NCI-H748 (cell line): ENCODE results near the gene SPOCK1.
"Not testable (repeated sequence)": the region's sequence is repeated elsewhere in the genome, so short reads cannot be mapped to it uniquely, and the experiment has no call there.

ENCODE experiments used
- DNase-seq: peaks from one replicate; lab custom pipeline; 2025; ENCODE audit not compliant: unreplicated experiment; lab: John Stamatoyannopoulos, UW

The SPOCK1 gene

GRCh38 chr5:137498736-137499505 lies at the start of gene SPOCK1:
Gene SPOCK1 (minus strand): TSS chr5:137499326.
- peak; percentile 88 for DNase-seq

GRCh38 chr5:137545956-137546355 lies 46.8 kb upstream of the SPOCK1 start:
- DNase-seq = no peak

DNA sequence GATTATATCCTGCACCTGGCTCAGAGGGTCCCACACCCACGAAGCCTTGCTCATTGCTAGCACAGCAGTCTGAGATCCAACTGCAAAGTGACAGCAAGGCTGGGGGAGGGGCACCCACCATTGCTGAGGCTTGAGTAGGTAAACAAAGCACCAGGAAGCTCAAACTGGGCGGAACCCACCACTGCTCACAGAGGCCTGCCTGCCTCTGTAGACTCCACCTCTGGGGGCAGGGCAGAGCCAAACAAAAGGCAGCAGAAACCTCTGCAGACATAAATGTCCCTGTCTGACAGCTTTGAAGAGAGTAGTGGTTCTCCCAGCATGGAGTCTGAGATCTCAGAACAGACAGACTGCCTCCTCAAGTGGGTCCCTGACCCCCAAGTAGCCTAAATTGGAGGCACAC lies 36.3 kb upstream of the SPOCK1 start:
- DNase-seq = not testable (repeated sequence)

DNA sequence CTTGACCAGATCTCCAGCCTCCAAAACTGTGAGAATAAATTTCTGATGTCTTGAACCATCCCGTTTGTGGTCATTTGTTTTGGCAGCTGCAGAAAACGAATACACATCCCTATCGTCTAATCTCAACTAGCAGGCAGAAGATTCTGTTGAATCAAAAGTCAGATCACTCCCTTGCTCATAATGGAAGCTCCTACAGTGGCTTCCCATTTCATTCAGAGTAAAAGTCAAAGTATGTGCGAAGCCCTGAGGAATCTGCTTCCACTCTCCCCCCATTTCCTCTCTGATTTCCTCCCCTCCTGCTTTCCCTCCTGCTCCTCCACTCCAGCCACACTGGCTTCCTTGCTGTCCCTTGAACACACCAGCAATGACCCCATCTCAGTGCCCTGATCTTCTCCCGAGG lies 34.8 kb upstream of the SPOCK1 start:
- DNase-seq = no peak

GRCh38 chr5:137531266-137531665 lies 32.1 kb upstream of the SPOCK1 start:
- no peak for DNase-seq

GRCh38 chr5:137521246-137521645 lies 22.1 kb upstream of the SPOCK1 start:
- DNase-seq = no peak

GRCh38 chr5:137516961-137517360 lies 17.8 kb upstream of the SPOCK1 start:
- no peak for DNase-seq

GRCh38 chr5:137516251-137516797 lies 17.2 kb upstream of the SPOCK1 start:
- peak; percentile 81 for DNase-seq

GRCh38 chr5:137515238-137515637 lies 16.1 kb upstream of the SPOCK1 start:
- no peak for DNase-seq

- no peak for DNase-seq
Observed at GRCh38 chr5:137510671-137511070, 11.5 kb upstream of the SPOCK1 start.

DNA sequence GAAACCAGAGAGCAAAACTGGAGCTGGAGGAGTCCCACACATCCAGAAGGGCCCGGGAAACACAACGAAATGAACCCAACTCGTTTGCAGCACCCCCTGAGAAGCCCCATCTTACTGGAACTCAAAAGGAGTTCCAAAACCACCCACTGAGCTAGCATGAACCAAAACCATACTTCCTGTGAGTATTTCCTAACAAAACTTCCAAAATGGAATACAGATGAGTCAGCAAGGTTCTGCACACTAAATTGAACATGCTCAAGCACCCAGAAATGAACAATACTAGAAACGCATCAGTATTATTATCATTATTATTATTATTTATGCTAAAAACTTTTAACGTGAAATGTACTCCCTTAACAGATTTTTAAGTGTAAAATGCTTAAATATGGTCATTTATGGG lies 8.0 kb upstream of the SPOCK1 start:
- DNase-seq = no peak

DNA sequence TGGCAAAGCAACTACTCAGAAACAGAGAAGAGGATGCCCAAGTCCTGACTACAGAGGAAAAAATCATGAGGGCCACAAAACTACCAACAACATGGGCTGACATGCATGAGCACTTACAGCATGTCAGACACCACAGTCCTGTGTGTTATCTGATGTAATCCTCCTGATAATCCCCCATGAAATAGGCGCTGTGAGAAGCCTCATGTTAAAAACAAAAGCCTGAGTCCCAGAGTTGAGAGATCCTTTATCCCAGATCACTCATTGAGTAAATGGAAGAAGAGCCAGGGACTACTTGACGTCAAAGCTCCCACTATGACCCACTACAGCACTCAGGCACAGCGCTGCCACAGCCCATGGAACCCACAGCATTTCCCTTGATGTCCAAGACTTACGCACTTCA lies 7.2 kb upstream of the SPOCK1 start:
- no peak for DNase-seq

DNA sequence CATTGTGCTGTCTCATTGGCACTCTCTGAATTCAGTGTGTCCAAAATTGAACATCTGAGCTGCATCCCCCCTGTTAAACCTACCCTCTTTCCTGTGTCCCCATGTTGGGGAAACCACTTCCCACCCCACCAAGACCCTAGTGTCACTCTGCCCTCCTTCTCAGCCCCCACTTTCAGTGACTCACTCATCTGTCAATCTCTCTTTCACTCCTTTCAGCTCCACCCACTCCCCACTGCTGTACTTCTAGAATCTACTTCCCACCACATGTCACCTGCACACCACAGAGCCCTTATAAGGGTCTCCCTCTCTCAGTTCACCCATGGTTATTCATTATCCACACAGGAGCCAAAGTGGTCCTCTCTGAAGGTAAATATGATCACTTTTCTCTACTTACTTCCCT lies 5.8 kb upstream of the SPOCK1 start:
- DNase-seq = no peak

DNA sequence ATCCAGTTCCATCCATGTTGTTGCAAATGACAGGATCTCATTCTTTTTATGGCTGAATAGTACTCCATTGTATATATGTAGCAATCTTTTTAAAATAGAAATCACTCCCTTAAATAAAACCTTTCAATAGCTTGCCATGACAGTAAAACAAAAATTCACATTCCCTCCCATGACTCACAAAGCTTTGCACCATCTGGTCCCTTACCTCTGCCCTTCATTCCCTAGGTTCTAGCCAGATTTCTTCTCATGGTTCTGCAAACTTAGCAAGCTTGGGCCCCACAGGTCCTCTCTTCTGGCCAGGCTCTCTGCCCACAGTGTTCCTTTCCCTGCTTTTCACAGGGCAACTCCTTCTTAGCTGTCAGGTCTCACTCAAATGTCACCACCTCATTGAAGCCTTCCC lies 4.3 kb upstream of the SPOCK1 start:
- no peak for DNase-seq

- no peak for DNase-seq
Observed at GRCh38 chr5:137502632-137503031, 3.5 kb upstream of the SPOCK1 start.

- no peak for DNase-seq
Observed at GRCh38 chr5:137501846-137502406, 2.8 kb upstream of the SPOCK1 start.

- DNase-seq = no peak
Observed at GRCh38 chr5:137501226-137501625, 2.1 kb upstream of the SPOCK1 start.

DNA sequence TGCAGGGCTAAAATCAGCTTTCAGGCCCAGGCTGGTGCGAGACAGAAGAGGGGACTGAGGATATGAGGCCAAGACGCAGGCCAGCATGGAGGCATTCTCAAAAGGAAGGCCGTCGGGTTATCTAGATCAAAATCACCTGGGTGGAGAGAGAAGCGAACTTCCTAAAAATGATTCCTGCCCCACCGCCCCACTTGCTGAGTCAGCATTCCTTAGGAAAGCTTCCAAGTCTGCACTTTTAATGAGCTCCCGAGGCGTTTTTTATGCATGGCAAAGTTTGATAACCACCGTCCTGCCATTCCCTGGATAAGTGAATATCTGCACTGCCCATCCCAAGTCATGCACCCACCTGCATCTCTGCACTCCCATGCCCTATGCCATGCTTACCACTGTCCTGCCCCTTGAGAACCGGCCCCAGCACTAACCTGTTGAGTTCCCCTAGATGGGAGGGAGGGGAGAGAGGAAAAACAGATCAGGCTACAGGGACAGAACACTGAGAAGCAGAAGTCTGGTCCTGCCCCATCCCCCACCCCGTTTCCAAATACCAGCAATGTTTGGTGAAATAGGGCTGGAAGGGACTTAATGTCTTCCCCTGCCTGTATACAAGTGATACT lies 1.6 kb upstream of the SPOCK1 start:
- DNase-seq = no peak

DNA sequence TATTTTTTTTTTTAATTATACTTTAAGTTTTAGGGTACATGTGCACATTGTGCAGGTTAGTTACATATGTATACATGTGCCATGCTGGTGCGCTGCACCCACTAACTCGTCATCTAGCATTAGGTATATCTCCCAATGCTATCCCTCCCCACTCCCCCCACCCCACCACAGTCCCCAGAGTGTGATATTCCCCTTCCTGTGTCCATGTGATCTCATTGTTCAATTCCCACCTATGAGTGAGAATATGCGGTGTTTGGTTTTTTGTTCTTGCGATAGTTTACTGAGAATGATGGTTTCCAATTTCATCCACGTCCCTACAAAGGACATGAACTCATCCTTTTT lies 351 bp upstream of the SPOCK1 start:
- DNase-seq = not testable (repeated sequence)

DNA sequence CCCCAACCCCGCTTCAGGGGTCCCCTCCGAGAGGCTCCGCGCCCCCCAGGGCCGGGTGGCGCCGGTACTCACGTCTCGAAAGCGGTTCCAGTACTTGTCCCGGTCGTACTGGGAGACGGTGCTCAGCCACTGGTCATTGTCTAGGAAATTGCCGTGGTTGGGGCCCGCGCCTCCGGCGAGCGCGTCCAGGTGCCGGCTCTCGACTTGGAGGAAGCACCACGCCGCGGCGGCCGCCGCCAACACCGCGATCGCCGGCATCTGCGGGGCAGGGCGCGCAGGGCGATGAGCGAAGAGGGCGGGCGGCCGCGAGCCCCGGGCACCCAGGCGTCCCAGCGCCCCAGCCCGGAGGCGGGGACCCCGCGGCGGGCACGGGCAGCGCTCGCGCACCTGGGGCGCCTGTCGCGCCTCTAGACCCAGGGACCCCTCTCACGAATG lies 808 bp downstream of the SPOCK1 start:
- DNase-seq = peak; percentile 68

GRCh38 chr5:137497396-137498290 lies 1.5 kb downstream of the SPOCK1 start:
- DNase-seq = peak; percentile 20
